Measurements from ENCODE around the gene MGAT4C.

MGAT4C gene

GRCh38 chr12:86249276-86249675 is 6.9 kb downstream of the MGAT4C start:
- Histone ChIP-seq H3K9me3 (no peaks in the 10 kb centered on the region), H3K27ac (no peak overlapping the region), H3K27me3 (no peaks in the 10 kb centered on the region), H3K4me1 (ENCODE audit: control insufficient read depth in 1 of 2, insufficient read depth in 1 of 2, low read depth in 1 of 2, low read length in 1 of 2) (no peaks in the 10 kb centered on the region), H3K36me3 (no peaks in the 10 kb centered on the region), H3K4me3 (ENCODE audit: low read depth in 1 of 2, low read length in 1 of 2) (no peak overlapping the region)
- TF ChIP-seq CTCF (IDR thresholded peaks at IDR 0.05), result no peak

- Histone ChIP-seq H3K4me1 (ENCODE audit: control insufficient read depth in 1 of 2, insufficient read depth in 1 of 2, low read depth in 1 of 2, low read length in 1 of 2) (no peaks in the 10 kb centered on the region), H3K9me3 (no peaks in the 10 kb centered on the region), H3K4me3 (ENCODE audit: low read depth in 1 of 2, low read length in 1 of 2) (no peak overlapping the region), H3K27me3 (no peaks in the 10 kb centered on the region), H3K36me3 (no peaks in the 10 kb centered on the region), H3K27ac (no peak overlapping the region)
- no peak for TF ChIP-seq CTCF (IDR thresholded peaks at IDR 0.05)
Measured at GRCh38 chr12:86247871-86248270, 8.3 kb downstream of the MGAT4C start.

- no peak for TF ChIP-seq CTCF (IDR thresholded peaks at IDR 0.05)
- no peak overlapping the region for H3K4me3 ChIP-seq (ENCODE audit: low read depth in 1 of 2, low read length in 1 of 2)
Measured at GRCh38 chr12:86241600-86241999, 14.6 kb downstream of the MGAT4C start.

GRCh38 chr12:86234316-86234855 is 21.8 kb downstream of the MGAT4C start:
- TF ChIP-seq CTCF (IDR thresholded peaks at IDR 0.05), result no peak
- no peaks in the 10 kb centered on the region for H3K36me3 ChIP-seq
- no peaks in the 10 kb centered on the region for H3K27me3 ChIP-seq
- H3K9me3 ChIP-seq, result no peaks in the 10 kb centered on the region
- no peaks in the 10 kb centered on the region for H3K4me1 ChIP-seq (ENCODE audit: control insufficient read depth in 1 of 2, insufficient read depth in 1 of 2, low read depth in 1 of 2, low read length in 1 of 2)
- H3K27ac ChIP-seq, result no peak overlapping the region
- H3K4me3 ChIP-seq (ENCODE audit: low read depth in 1 of 2, low read length in 1 of 2), result no peak overlapping the region

More at GRCh38 chr12:86241600-86241999, 14.6 kb downstream of the MGAT4C start:
- Histone ChIP-seq H3K36me3 (no peaks in the 10 kb centered on the region), H3K27ac (no peak overlapping the region), H3K4me1 (ENCODE audit: control insufficient read depth in 1 of 2, insufficient read depth in 1 of 2, low read depth in 1 of 2, low read length in 1 of 2) (no peaks in the 10 kb centered on the region), H3K9me3 (no peaks in the 10 kb centered on the region), H3K27me3 (no peaks in the 10 kb centered on the region)

- TF ChIP-seq CTCF (IDR thresholded peaks at IDR 0.05), result no peak
- Histone ChIP-seq H3K27ac (no peak overlapping the region), H3K4me1 (ENCODE audit: control insufficient read depth in 1 of 2, insufficient read depth in 1 of 2, low read depth in 1 of 2, low read length in 1 of 2) (no peaks in the 10 kb centered on the region), H3K4me3 (ENCODE audit: low read depth in 1 of 2, low read length in 1 of 2) (no peak overlapping the region), H3K9me3 (no peaks in the 10 kb centered on the region), H3K27me3 (no peaks in the 10 kb centered on the region), H3K36me3 (no peaks in the 10 kb centered on the region)
Measured at GRCh38 chr12:86233126-86233525, 23.1 kb downstream of the MGAT4C start.
